ENCODE data around the gene FUT8. TPM values are rescaled to one million over a fixed set of nuclear protein-coding genes. Genes with fewer than 3 reads are reported as not detected.

The FUT8 gene
- total and polyA plus RNA-seq, 2 of the 8 experiments (the other 6 are each of a cell fraction or from before 2014, with no cell fraction given): 10.5 to 25.1 TPM

- TF ChIP-seq CHD2 (IDR thresholded peaks at IDR 0.05; ENCODE audit: low read length) (no peak), ATF3 (IDR thresholded peaks at IDR 0.05; ENCODE audit: insufficient read depth, low read depth, low read length) (no peak), CBX5 (IDR thresholded peaks at IDR 0.05; ENCODE audit: low read depth, low read length) (no peak), BACH1 (IDR thresholded peaks at IDR 0.05; ENCODE audit: low read length) (no peak)
Measured at GRCh38 chr14:65429757-65430156, 17.2 kb downstream of the FUT8 start (continued).

All from H1 (cell line).